ENCODE results near the gene ANKRD44.

The ANKRD44 gene

GRCh38 chr2:196984903-196985302, 325.7 kb downstream of the ANKRD44 start:
- DNase-seq (ENCODE audit: low spot score) = no peak

DNA sequence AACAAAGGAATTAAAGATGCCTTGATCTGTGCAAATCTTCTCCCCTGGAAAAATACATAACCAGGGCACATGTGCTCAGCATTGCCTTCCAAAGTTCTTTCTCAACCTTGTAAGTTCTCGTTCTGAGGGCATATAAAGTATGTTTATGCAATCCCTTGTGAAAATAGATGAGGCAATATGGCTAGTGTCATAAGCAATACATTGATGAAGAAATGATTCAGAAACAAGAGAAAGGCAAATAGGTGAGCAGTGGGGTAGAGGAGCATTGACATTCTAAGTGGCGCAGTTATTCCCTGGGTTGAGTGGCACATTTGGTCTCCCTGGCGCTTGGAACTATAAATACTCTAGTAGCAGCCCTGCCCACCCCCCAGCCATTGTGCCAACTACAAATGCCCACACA, 326.6 kb downstream of the ANKRD44 start:
- DNase-seq (ENCODE audit: low spot score) = no peak

DNA sequence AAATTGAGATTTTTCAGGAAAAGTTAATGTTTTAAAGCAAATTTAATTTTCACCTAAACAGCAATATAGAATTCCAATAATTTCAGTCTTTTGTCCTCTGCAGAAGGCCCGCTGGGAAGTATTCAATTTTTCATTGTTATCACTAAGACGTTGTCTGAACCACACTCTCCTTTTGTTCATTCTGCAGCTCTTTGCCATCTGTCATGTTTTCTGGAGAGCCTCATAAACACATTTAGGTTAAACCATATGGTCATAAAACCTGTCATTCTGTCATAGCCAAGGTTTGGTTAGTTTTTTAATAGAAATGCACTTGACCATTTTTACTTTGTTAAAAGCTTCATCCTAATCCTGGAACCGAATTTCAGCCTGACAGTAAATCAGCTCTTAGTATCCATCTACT, 330.1 kb downstream of the ANKRD44 start:
- no peak for DNase-seq (ENCODE audit: low spot score)

DNA sequence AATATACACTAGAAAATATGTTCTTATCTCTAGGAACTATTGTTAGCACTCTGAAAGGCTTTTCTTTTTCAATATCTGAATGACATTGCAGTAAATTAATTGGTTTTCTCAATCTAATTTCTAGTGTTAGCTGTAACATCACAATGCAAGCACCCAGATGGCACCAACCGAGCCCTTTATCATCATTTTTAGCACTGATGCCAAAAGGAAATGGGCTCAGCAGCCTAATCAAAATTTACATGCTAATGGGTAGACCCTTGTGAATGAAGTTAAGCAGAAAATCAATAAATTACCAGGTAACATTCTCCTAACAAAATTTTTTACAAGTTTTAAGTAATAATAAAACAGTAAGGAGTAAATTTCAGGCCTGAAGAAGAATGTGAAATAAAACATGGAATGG, 330.6 kb downstream of the ANKRD44 start:
- no peak for DNase-seq (ENCODE audit: low spot score)

GRCh38 chr2:196977507-196977906, 333.1 kb downstream of the ANKRD44 start:
- DNase-seq (ENCODE audit: low spot score) = no peak

- no peak for DNase-seq (ENCODE audit: low spot score)
These were observed 335.6 kb downstream of the ANKRD44 start for GRCh38 chr2:196974970-196975369.

GRCh38 chr2:196971574-196972279, 338.9 kb downstream of the ANKRD44 start:
- DNase-seq (ENCODE audit: low spot score) = no peak

- DNase-seq (ENCODE audit: low spot score) = no peak
These were observed 340.5 kb downstream of the ANKRD44 start for GRCh38 chr2:196970099-196970498.

DNA sequence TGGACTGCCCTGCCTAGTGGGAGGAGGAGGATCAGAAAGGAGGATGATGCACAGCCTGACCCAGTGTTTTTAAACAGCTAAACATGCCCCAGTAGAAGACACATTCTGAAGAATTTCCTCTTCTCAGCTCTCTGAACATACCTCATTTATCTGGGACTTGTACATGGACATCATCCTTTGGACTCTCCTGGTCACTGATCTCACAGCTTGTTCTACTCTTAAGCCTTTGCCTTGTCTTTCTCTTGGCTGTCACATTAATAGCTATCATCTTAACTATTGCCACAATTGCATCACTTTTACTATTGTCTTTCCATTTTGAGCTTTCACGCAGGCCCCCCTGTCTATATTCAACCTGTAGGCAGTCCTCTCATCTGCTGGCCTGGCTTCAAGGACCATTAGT, 342.1 kb downstream of the ANKRD44 start:
- no peak for DNase-seq (ENCODE audit: low spot score)

- DNase-seq (ENCODE audit: low spot score) = no peak
These were observed 342.8 kb downstream of the ANKRD44 start for GRCh38 chr2:196967775-196968174.

DNA sequence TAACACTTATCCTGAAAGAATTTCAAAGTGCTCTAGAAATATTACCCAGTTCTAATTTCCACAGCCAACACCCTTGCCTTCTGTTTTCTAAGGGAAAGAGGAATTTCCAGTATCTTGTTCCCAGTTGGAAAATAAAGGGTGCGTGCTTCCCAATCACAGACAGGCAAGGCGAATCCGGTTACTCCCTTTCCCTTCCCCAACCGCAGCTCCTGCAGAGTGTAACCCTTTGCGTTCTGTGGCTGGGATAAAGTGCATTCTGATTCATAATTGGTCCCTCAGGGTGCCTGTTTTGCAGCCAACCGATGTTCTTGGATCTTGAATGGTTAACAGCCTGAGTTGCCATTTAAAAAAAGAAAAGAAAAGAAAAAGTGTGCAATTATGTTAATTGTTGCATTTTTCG, 343.5 kb downstream of the ANKRD44 start:
- DNase-seq (ENCODE audit: low spot score) = peak; percentile 24

GRCh38 chr2:196966061-196966460, 344.5 kb downstream of the ANKRD44 start:
- no peak for DNase-seq (ENCODE audit: low spot score)

DNA sequence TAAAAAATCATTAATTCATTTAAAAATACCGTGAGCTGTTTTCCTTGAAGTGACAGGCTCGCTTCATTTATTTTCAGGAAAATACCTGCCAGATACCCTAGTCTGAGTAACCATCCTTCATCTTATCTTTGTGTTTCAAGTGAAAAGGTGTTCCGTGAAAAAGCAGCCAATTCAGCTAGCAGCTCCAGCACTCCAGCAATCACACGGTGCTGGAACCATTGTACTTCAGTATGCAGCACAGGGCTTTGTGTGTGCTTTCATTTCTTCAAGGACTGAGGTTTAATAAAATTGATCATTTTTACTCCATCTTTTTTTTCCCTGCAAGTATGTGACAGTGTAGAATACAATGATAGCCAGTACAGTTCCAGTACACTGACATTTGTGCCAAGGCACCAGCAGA, 344.9 kb downstream of the ANKRD44 start:
- no peak for DNase-seq (ENCODE audit: low spot score)

DNA sequence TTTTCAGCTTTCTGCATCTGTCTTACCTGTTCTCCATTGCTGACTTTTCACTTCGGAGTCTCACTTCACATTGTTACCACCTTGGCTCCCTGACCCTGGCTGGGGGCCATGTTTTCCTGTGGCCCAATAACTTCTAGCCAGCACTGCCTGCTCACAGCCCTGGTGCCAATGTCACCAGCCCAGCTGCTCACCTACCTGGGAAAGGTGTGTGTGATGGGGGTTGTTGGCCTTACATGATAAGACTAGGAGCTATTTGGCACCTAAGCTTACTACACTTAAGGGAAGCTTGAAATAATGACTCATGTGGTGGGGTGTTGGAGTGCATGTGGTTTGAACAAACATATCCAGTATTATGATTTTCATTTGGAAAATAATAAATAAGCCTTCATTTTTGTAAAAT, 346.6 kb downstream of the ANKRD44 start:
- no peak for DNase-seq (ENCODE audit: low spot score)

GRCh38 chr2:196963043-196963442, 347.5 kb downstream of the ANKRD44 start:
- DNase-seq (ENCODE audit: low spot score) = no peak

GRCh38 chr2:196962325-196962724, 348.3 kb downstream of the ANKRD44 start:
- DNase-seq (ENCODE audit: low spot score) = no peak

GRCh38 chr2:196961889-196962288, 348.7 kb downstream of the ANKRD44 start:
- DNase-seq (ENCODE audit: low spot score) = no peak

GRCh38 chr2:196959734-196960338, 350.7 kb downstream of the ANKRD44 start:
- no peak for DNase-seq (ENCODE audit: low spot score)

DNA sequence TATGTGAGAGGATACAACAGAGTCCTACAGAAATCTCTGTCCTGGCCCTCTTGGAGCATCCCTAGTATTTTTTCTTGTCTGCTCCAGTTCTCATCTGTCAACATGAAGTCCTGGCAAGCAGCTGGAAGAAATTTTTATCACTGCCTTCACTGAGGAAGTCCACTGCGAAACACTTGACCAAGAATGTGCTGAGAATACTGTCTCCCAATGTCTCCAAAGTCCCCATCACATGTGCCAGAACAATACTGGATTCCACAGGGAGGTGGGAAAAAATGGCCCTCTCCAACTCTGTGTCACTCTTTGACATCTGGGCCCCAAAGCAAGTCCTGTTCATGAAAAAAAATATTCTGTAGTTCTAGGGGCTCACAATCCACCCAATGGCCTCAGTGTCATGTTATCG, 351.3 kb downstream of the ANKRD44 start:
- no peak for DNase-seq (ENCODE audit: low spot score)

DNA sequence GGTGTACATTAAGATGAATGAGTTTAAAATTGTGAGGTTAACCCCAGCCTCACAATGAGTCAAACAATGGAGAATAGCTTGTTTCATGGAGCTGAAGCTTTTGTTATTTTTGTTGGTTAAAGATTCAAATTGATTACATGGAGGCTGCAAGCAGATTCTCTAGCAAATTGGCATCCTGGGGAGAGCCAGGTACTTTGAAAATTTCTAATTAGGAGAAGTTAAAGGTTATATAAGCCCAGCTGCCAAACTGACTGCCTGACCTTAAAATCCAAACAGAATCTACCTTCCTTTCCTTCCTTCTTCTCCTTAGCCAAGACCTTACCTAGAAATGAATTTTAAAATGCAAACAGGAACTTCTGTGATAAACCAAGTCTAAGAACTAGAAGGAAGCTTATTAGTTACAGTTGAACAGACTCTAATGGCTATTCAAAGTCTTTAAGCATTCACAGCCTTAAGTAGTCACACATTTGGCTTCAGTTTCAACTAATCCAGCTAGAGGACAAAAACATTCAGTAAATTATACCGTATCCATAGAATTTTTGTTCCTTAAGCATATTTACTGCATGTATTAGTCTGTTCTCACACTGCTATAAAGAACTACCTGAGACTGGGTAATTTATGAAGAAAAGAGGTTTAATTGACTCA, 352.6 kb downstream of the ANKRD44 start:
- DNase-seq (ENCODE audit: low spot score) = no peak

DNA sequence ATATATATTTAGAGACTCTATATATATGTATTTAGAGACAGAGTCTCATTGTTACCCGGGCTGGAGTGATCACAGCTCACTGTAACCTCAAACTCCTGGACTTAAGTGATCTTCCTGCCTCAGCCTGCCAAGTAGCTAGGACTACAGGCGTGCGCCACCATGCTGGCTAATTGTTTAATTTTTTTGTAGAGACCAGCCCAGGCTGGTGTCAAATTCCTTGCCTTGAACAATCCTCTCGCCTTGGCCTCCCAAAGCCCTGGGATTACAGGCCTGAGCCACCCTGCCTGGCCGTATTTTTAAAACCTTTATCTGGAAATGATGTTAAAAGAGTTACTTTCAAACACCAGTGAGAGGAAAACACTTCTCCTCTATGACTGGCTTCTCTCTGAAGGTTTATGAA, 353.1 kb downstream of the ANKRD44 start:
- no peak for DNase-seq (ENCODE audit: low spot score)

GRCh38 chr2:196956069-196956468, 354.5 kb downstream of the ANKRD44 start:
- DNase-seq (ENCODE audit: low spot score) = no peak

DNA sequence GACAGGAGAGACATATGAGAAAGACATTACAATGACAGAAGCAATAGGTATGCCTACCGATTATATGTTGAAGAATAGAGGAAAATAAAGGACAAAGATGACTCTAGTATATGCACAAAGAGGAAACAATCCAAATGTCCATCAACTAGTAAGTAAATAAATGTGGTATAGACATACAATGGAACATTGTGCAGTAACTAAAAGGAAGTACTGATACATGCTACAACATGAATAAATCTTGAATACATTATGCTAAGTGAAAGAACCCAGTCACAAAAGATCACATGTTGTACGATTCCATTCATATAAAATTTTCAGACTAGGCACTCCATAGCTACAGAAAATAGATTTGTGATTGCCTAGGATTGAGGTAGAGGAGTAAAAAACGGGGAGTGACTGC, 355.5 kb downstream of the ANKRD44 start:
- DNase-seq (ENCODE audit: low spot score) = no peak

GRCh38 chr2:196954001-196954400, 356.6 kb downstream of the ANKRD44 start:
- DNase-seq (ENCODE audit: low spot score) = no peak
